B cell (primary cell): Measurements from ENCODE around the gene ZNF281.

ENCODE experiments used
- EZH2 ChIP-seq: IDR thresholded peaks from 2 replicates; pipeline ENCODE4 v1.6.1; 2012; ENCODE audit warnings: borderline replicate concordance, low read depth, mild to moderate bottlenecking, moderate library complexity, low read length; ENCODE audit not compliant: insufficient read depth, poor library complexity, severe bottlenecking
- TF ChIP-seq, protein P1 (sequence below): fragments of 200-600 bp; IDR thresholded peaks from one replicate; pipeline ENCODE4 v1.8.0; 2022; ENCODE audit warnings: antibody characterized with exemption, mild to moderate bottlenecking

DNA sequence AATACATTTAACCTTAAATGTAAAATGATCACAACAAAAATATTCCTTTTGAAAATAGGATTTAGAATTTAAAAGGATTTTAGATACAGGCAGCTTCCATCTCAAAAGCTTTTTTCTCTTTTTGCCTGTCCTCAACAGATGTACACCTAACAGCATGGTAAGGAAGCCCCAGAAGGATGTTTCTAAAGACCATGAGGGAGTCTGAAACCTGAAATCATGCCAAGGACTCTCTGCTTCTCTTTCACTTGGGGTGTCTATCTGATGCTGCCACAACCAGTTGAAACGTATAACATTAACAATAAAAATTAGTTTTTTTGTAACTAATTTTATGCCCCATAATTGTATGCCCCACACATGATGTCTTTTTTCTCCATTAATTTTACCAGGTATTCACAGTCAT lies 5.4 kb upstream of the ZNF281 start:
- TF ChIP-seq EZH2 = no peak
- TF ChIP-seq, protein P1, sequence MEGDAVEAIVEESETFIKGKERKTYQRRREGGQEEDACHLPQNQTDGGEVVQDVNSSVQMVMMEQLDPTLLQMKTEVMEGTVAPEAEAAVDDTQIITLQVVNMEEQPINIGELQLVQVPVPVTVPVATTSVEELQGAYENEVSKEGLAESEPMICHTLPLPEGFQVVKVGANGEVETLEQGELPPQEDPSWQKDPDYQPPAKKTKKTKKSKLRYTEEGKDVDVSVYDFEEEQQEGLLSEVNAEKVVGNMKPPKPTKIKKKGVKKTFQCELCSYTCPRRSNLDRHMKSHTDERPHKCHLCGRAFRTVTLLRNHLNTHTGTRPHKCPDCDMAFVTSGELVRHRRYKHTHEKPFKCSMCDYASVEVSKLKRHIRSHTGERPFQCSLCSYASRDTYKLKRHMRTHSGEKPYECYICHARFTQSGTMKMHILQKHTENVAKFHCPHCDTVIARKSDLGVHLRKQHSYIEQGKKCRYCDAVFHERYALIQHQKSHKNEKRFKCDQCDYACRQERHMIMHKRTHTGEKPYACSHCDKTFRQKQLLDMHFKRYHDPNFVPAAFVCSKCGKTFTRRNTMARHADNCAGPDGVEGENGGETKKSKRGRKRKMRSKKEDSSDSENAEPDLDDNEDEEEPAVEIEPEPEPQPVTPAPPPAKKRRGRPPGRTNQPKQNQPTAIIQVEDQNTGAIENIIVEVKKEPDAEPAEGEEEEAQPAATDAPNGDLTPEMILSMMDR = no peak
